Breast epithelium (tissue), 3 donors: ENCODE data around the gene STXBP5L.

Experiments used
- CTCF ChIP-seq, 3 donors: fragments of 450-650 bp; IDR thresholded peaks; one replicate each; pipeline ENCODE4 v1.5.1; 2016 to 2017; ENCODE audit warnings: antibody characterized with exemption in 3 of 3, mild to moderate bottlenecking in 3 of 3, moderate library complexity in 3 of 3
- POLR2A ChIP-seq: fragments of 450-650 bp; IDR thresholded peaks from one replicate; pipeline ENCODE4 v1.6.1; 2016; ENCODE audit warnings: antibody characterized with exemption, mild to moderate bottlenecking, moderate library complexity
- POLR2AphosphoS5 ChIP-seq, 3 donors: sonication (generic); formaldehyde crosslinking; IDR thresholded peaks; one replicate each; pipeline ENCODE4 v1.6.1; 2017; ENCODE audit warnings: antibody characterized with exemption in 3 of 3

GRCh38 chr3:121073011-121073410 lies 165.0 kb downstream of the STXBP5L start:
- TF ChIP-seq CTCF (IDR thresholded peaks at IDR 0.05), result no peak
- no peak for TF ChIP-seq POLR2AphosphoS5 (IDR thresholded peaks at IDR 0.05)
- no peak for TF ChIP-seq POLR2A
